Measurements from ENCODE around the gene ENTHD1.

ENTHD1 gene

GRCh38 chr22:39814899-39815298, 78.7 kb downstream of the ENTHD1 start:
- no peaks in the 10 kb centered on the region for H3K36me3 ChIP-seq
- no peaks in the 10 kb centered on the region for H3K4me1 ChIP-seq
- H3K9me3 ChIP-seq: no peaks in the 10 kb centered on the region
- no peak overlapping the region for H3K4me3 ChIP-seq (ENCODE audit: low read depth, low read length)
- H3K27me3 ChIP-seq: peaks cover 46% of the 10 kb centered on the region
- no peak for TF ChIP-seq CTCF (IDR thresholded peaks at IDR 0.05; ENCODE audit: low read depth, low read length)
- no peak for DNase-seq

GRCh38 chr22:39809772-39810557, 83.6 kb downstream of the ENTHD1 start:
- no peak for DNase-seq
- H3K9me3 ChIP-seq: no peaks in the 10 kb centered on the region
- H3K4me1 ChIP-seq: no peaks in the 10 kb centered on the region
- H3K36me3 ChIP-seq: no peaks in the 10 kb centered on the region
- H3K4me3 ChIP-seq (ENCODE audit: low read depth, low read length): no peak overlapping the region
- H3K27me3 ChIP-seq: peaks cover 47% of the 10 kb centered on the region
- no peak for TF ChIP-seq CTCF (IDR thresholded peaks at IDR 0.05; ENCODE audit: low read depth, low read length)

- Histone ChIP-seq H3K4me3 (ENCODE audit: low read depth, low read length) (no peak overlapping the region), H3K27me3 (peaks cover 42% of the 10 kb centered on the region), H3K4me1 (no peaks in the 10 kb centered on the region), H3K36me3 (no peaks in the 10 kb centered on the region), H3K9me3 (no peaks in the 10 kb centered on the region)
- peak; percentile 65 for TF ChIP-seq CTCF (IDR thresholded peaks at IDR 0.05; ENCODE audit: low read depth, low read length)
- peak; percentile 58 for DNase-seq
These were observed 85.5 kb downstream of the ENTHD1 start for GRCh38 chr22:39808081-39808480.

GRCh38 chr22:39806109-39806508, 87.5 kb downstream of the ENTHD1 start:
- no peaks in the 10 kb centered on the region for H3K36me3 ChIP-seq
- H3K4me1 ChIP-seq: no peaks in the 10 kb centered on the region
- H3K9me3 ChIP-seq: no peaks in the 10 kb centered on the region
- H3K4me3 ChIP-seq (ENCODE audit: low read depth, low read length): no peak overlapping the region
- no peak for TF ChIP-seq CTCF (IDR thresholded peaks at IDR 0.05; ENCODE audit: low read depth, low read length)
- DNase-seq: no peak
- H3K27me3 ChIP-seq: peaks cover 29% of the 10 kb centered on the region

GRCh38 chr22:39805117-39805516, 88.4 kb downstream of the ENTHD1 start:
- no peaks in the 10 kb centered on the region for H3K36me3 ChIP-seq
- H3K4me1 ChIP-seq: no peaks in the 10 kb centered on the region
- H3K4me3 ChIP-seq (ENCODE audit: low read depth, low read length): no peak overlapping the region
- no peak for DNase-seq
- peaks cover 19% of the 10 kb centered on the region for H3K27me3 ChIP-seq
- H3K9me3 ChIP-seq: no peaks in the 10 kb centered on the region
- TF ChIP-seq CTCF (IDR thresholded peaks at IDR 0.05; ENCODE audit: low read depth, low read length): no peak

- no peak for TF ChIP-seq CTCF (IDR thresholded peaks at IDR 0.05; ENCODE audit: low read depth, low read length)
- DNase-seq: no peak
These were observed 90.9 kb downstream of the ENTHD1 start for GRCh38 chr22:39802682-39803081.

More at GRCh38 chr22:39802682-39803081, 90.9 kb downstream of the ENTHD1 start:
- Histone ChIP-seq H3K4me1 (no peaks in the 10 kb centered on the region), H3K27me3 (peaks cover 11% of the 10 kb centered on the region), H3K9me3 (no peaks in the 10 kb centered on the region; the same call in 1 of the 2 replicates), H3K36me3 (no peaks in the 10 kb centered on the region), H3K4me3 (ENCODE audit: low read depth, low read length) (no peak overlapping the region)

All from BE2C (cell line).